ENCODE measurements around the gene PKD1.
"Not testable (repeated sequence)": the region's sequence is repeated elsewhere in the genome, so short reads cannot be mapped to it uniquely, and the experiment has no call there.

PKD1 gene

GRCh38 chr16:2135770-2136490 lies at the start of gene PKD1:
Gene PKD1, minus strand, starts transcription at chr16:2135898. Its CDS starts 209 bp downstream, at chr16:2135689.
- peaks cover 24% of the 10 kb centered on the region for H3K4me1 Mint-ChIP-seq
- not testable (repeated sequence) for H3K27me3 Mint-ChIP-seq, H3K36me3 Mint-ChIP-seq, H3K9me3 Mint-ChIP-seq
- peak; percentile 74 for ATAC-seq
- peak within 1 kb of the TSS; percentile 96 for H3K4me3 Mint-ChIP-seq
- peak within 1 kb of the TSS; percentile 95 for H3K27ac Mint-ChIP-seq

- no peaks in the 10 kb centered on the region for H3K9me3 Mint-ChIP-seq
- H3K4me3 Mint-ChIP-seq: no peak overlapping the region
- no peaks in the 10 kb centered on the region for H3K36me3 Mint-ChIP-seq
- ATAC-seq: no peak
- H3K27ac Mint-ChIP-seq: peak overlapping the region; percentile 9
- peaks cover 12% of the 10 kb centered on the region for H3K27me3 Mint-ChIP-seq
- peaks cover 18% of the 10 kb centered on the region for H3K4me1 Mint-ChIP-seq
Measured at GRCh38 chr16:2184962-2185361, 49.3 kb upstream of the PKD1 start.

- H3K4me3 Mint-ChIP-seq: no peak overlapping the region
- H3K4me1 Mint-ChIP-seq: peaks cover 18% of the 10 kb centered on the region
- no peaks in the 10 kb centered on the region for H3K9me3 Mint-ChIP-seq
- ATAC-seq: no peak
- peak overlapping the region; percentile 9 for H3K27ac Mint-ChIP-seq
- H3K27me3 Mint-ChIP-seq: peaks cover 12% of the 10 kb centered on the region
- no peaks in the 10 kb centered on the region for H3K36me3 Mint-ChIP-seq
Measured at GRCh38 chr16:2184346-2184745, 48.6 kb upstream of the PKD1 start.

GRCh38 chr16:2183671-2184070 lies 48.0 kb upstream of the PKD1 start:
- peak overlapping the region; percentile 44 for H3K27ac Mint-ChIP-seq

GRCh38 chr16:2181952-2182351 lies 46.3 kb upstream of the PKD1 start:
- peaks cover 12% of the 10 kb centered on the region for H3K27me3 Mint-ChIP-seq
- peaks cover 18% of the 10 kb centered on the region for H3K4me1 Mint-ChIP-seq
- H3K27ac Mint-ChIP-seq: no peak overlapping the region
- no peak overlapping the region for H3K4me3 Mint-ChIP-seq
- H3K9me3 Mint-ChIP-seq: no peaks in the 10 kb centered on the region
- ATAC-seq: no peak
- H3K36me3 Mint-ChIP-seq: peaks cover 7% of the 10 kb centered on the region

More at GRCh38 chr16:2183671-2184070, 48.0 kb upstream of the PKD1 start:
- H3K4me1 Mint-ChIP-seq: peaks cover 18% of the 10 kb centered on the region
- peak overlapping the region; percentile 34 for H3K4me3 Mint-ChIP-seq
- ATAC-seq: peak; percentile 32
- H3K27me3 Mint-ChIP-seq: peaks cover 12% of the 10 kb centered on the region
- no peaks in the 10 kb centered on the region for H3K36me3 Mint-ChIP-seq
- no peaks in the 10 kb centered on the region for H3K9me3 Mint-ChIP-seq

- peaks cover 12% of the 10 kb centered on the region for H3K27me3 Mint-ChIP-seq
Measured at GRCh38 chr16:2180962-2181923, 45.5 kb upstream of the PKD1 start.

GRCh38 chr16:2180461-2180860 lies 44.8 kb upstream of the PKD1 start:
- no peak overlapping the region for H3K4me3 Mint-ChIP-seq
- peaks cover 18% of the 10 kb centered on the region for H3K4me1 Mint-ChIP-seq
- no peak overlapping the region for H3K27ac Mint-ChIP-seq
- H3K9me3 Mint-ChIP-seq: no peaks in the 10 kb centered on the region
- H3K36me3 Mint-ChIP-seq: peaks cover 19% of the 10 kb centered on the region
- no peak for ATAC-seq
- H3K27me3 Mint-ChIP-seq: peaks cover 12% of the 10 kb centered on the region

More at GRCh38 chr16:2180962-2181923, 45.5 kb upstream of the PKD1 start:
- Mint-ChIP-seq H3K4me1 (peaks cover 18% of the 10 kb centered on the region), H3K27ac (no peak overlapping the region), H3K9me3 (no peaks in the 10 kb centered on the region), H3K4me3 (no peak overlapping the region), H3K36me3 (peaks cover 11% of the 10 kb centered on the region)
- ATAC-seq: no peak

- H3K36me3 Mint-ChIP-seq: peaks cover 26% of the 10 kb centered on the region
- peaks cover 16% of the 10 kb centered on the region for H3K4me1 Mint-ChIP-seq
- no peak overlapping the region for H3K4me3 Mint-ChIP-seq
- ATAC-seq: no peak
- no peaks in the 10 kb centered on the region for H3K9me3 Mint-ChIP-seq
- peaks cover 6% of the 10 kb centered on the region for H3K27me3 Mint-ChIP-seq
- no peak overlapping the region for H3K27ac Mint-ChIP-seq
Measured at GRCh38 chr16:2179576-2179975, 43.9 kb upstream of the PKD1 start.

GRCh38 chr16:2179107-2179501 lies 43.4 kb upstream of the PKD1 start:
- peaks cover 11% of the 10 kb centered on the region for H3K4me1 Mint-ChIP-seq
- peak; percentile 15 for ATAC-seq
- no peak overlapping the region for H3K27ac Mint-ChIP-seq
- no peaks in the 10 kb centered on the region for H3K9me3 Mint-ChIP-seq
- H3K27me3 Mint-ChIP-seq: peaks cover 2% of the 10 kb centered on the region
- no peak overlapping the region for H3K4me3 Mint-ChIP-seq
- H3K36me3 Mint-ChIP-seq: peaks cover 30% of the 10 kb centered on the region

GRCh38 chr16:2178321-2179106 lies 42.8 kb upstream of the PKD1 start:
- Mint-ChIP-seq H3K27ac (no peak overlapping the region), H3K4me3 (no peak overlapping the region), H3K36me3 (peaks cover 35% of the 10 kb centered on the region), H3K4me1 (peaks cover 7% of the 10 kb centered on the region), H3K9me3 (no peaks in the 10 kb centered on the region), H3K27me3 (no peaks in the 10 kb centered on the region)
- ATAC-seq: peak; percentile 17

- no peak overlapping the region for H3K4me3 Mint-ChIP-seq
- no peaks in the 10 kb centered on the region for H3K4me1 Mint-ChIP-seq
- ATAC-seq: no peak
- H3K27me3 Mint-ChIP-seq: no peaks in the 10 kb centered on the region
- no peak overlapping the region for H3K27ac Mint-ChIP-seq
- peaks cover 41% of the 10 kb centered on the region for H3K36me3 Mint-ChIP-seq
- H3K9me3 Mint-ChIP-seq: no peaks in the 10 kb centered on the region
Measured at GRCh38 chr16:2177561-2177960, 41.9 kb upstream of the PKD1 start.

GRCh38 chr16:2177101-2177500 lies 41.4 kb upstream of the PKD1 start:
- H3K9me3 Mint-ChIP-seq: no peaks in the 10 kb centered on the region
- peaks cover 41% of the 10 kb centered on the region for H3K36me3 Mint-ChIP-seq
- no peak overlapping the region for H3K4me3 Mint-ChIP-seq
- no peaks in the 10 kb centered on the region for H3K27me3 Mint-ChIP-seq
- ATAC-seq: no peak
- no peak overlapping the region for H3K27ac Mint-ChIP-seq
- H3K4me1 Mint-ChIP-seq: no peaks in the 10 kb centered on the region

- H3K4me3 Mint-ChIP-seq: no peak overlapping the region
- no peaks in the 10 kb centered on the region for H3K27me3 Mint-ChIP-seq
- H3K36me3 Mint-ChIP-seq: peaks cover 45% of the 10 kb centered on the region
- ATAC-seq: no peak
- no peak overlapping the region for H3K27ac Mint-ChIP-seq
- no peaks in the 10 kb centered on the region for H3K9me3 Mint-ChIP-seq
- no peaks in the 10 kb centered on the region for H3K4me1 Mint-ChIP-seq
Measured at GRCh38 chr16:2176047-2176446, 40.3 kb upstream of the PKD1 start.

- no peak for ATAC-seq
- no peak overlapping the region for H3K27ac Mint-ChIP-seq
- H3K9me3 Mint-ChIP-seq: no peaks in the 10 kb centered on the region
- H3K4me1 Mint-ChIP-seq: no peaks in the 10 kb centered on the region
- peaks cover 45% of the 10 kb centered on the region for H3K36me3 Mint-ChIP-seq
- no peaks in the 10 kb centered on the region for H3K27me3 Mint-ChIP-seq
- no peak overlapping the region for H3K4me3 Mint-ChIP-seq
Measured at GRCh38 chr16:2175454-2175853, 39.8 kb upstream of the PKD1 start.

Data from stimulated activated memory B cell treated with anti-CD40 and anti-IgM and Interleukin-4, amounts not matched to agents 10 μg/mL and 1 μg/mL and 100 μg/mL, for 72 hours (primary cell).